HFFc6 (cell line): Measurements from ENCODE around the gene STX11. TPM values are rescaled to one million over a fixed set of nuclear protein-coding genes. Genes with fewer than 3 reads are reported as not detected.

ENCODE experiments used
- DNase-seq: peaks from one replicate; pipeline ENCODE4 v3.0.0-alpha.2; 2018
- H3K27ac Mint-ChIP-seq: 2 replicates; pipeline ENCODE4 v1.8.0; 2020; ENCODE audit warnings: mild to moderate bottlenecking, mixed read lengths
- H3K27me3 Mint-ChIP-seq: 2 replicates; pipeline ENCODE4 v1.8.0; 2021; ENCODE audit warnings: mild to moderate bottlenecking, moderate library complexity, mixed read lengths; ENCODE audit not compliant: insufficient read depth
- H3K36me3 Mint-ChIP-seq: 2 replicates; pipeline ENCODE4 v1.8.0; 2021; ENCODE audit warnings: low read depth, mixed read lengths
- H3K4me1 Mint-ChIP-seq: 2 replicates; pipeline ENCODE4 v1.8.0; 2020; ENCODE audit warnings: low read depth, mixed read lengths
- H3K4me3 Mint-ChIP-seq: 2 replicates; pipeline ENCODE4 v1.8.0; 2020; ENCODE audit warnings: mild to moderate bottlenecking, moderate library complexity, mixed read lengths
- H3K9me3 Mint-ChIP-seq: 2 replicates; pipeline ENCODE4 v1.8.0; 2020; ENCODE audit warnings: mild to moderate bottlenecking, mixed read lengths
- CTCF ChIP-seq: fragments of 200-600 bp; sonication (generic); IDR thresholded peaks from 2 replicates; pipeline ENCODE4 v1.5.0; 2021; ENCODE audit warnings: antibody characterized with exemption, mild to moderate bottlenecking
- total RNA-seq, 6 experiments: library from RNA; stranded (reverse); fragmentation: NEBNext Ultra II Directional; extraction: Animal tissue kit (Norgen Biotek cat#: 25700); gene quantifications; 2 replicates in 1 of 6; 3 replicates in 5 of 6; pipeline ENCODE4 v1.2.3, GENCODE V29; 2021

Gene STX11
- total RNA-seq, 6 experiments from 2014 or later = 0.30 to 0.53 (median 0.37) TPM

DNA sequence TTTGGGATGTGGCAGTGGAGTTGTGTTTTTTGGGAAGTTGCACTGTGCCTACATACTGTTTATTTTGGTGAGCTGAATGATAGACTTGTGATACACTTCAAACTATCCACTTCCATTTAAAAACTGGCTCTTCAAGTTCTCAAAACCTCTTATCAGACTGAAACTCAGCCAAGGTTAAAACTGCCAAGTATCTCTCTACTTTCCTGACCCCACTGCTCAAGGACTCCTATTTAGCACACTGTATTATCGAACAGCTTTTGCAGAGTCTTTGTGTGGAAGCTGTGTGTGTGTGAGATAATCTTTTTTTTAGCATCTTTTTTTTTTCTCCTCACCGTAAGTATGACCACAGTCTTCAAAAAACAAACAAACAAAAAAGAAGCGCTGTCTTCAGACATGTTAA is 21.1 kb downstream of the STX11 start:
- Mint-ChIP-seq H3K27ac (no peak overlapping the region), H3K9me3 (no peaks in the 10 kb centered on the region), H3K4me1 (no peaks in the 10 kb centered on the region), H3K27me3 (peaks cover 4% of the 10 kb centered on the region), H3K4me3 (no peak overlapping the region), H3K36me3 (no peaks in the 10 kb centered on the region; the same call in 1 of the 2 replicates)
- TF ChIP-seq CTCF = no peak
- no peak for DNase-seq

GRCh38 chr6:144174006-144174405 is 23.7 kb downstream of the STX11 start:
- H3K36me3 Mint-ChIP-seq = no peaks in the 10 kb centered on the region; the same call in 1 of the 2 replicates
- TF ChIP-seq CTCF = no peak

DNA sequence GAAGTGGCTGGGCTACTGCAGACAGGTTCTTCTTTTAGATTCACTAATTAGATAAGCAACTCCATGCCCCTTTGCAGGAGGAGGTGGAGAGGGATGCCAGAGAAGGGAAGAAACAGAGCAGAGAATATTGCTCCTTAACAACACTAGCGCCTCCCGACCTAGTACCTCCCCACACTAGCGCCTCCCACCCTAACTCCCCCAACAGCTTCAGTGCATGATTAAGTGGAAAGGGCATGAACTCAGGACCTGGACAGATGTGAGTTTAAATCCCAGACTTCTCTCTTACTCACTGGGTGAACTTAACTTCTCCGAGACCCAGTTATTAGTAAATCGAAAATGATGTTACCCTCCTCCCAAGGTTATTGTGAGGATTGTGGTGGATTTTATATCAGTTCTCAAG is 25.7 kb downstream of the STX11 start:
- no peaks in the 10 kb centered on the region; the same call in 1 of the 2 replicates for H3K36me3 Mint-ChIP-seq
- H3K4me3 Mint-ChIP-seq = no peak overlapping the region
- no peak for TF ChIP-seq CTCF
- no peaks in the 10 kb centered on the region for H3K4me1 Mint-ChIP-seq
- no peak overlapping the region for H3K27ac Mint-ChIP-seq
- H3K9me3 Mint-ChIP-seq = no peaks in the 10 kb centered on the region
- H3K27me3 Mint-ChIP-seq = peaks cover 8% of the 10 kb centered on the region
- no peak for DNase-seq

More at GRCh38 chr6:144174006-144174405, 23.7 kb downstream of the STX11 start:
- no peak overlapping the region for H3K4me3 Mint-ChIP-seq
- H3K27ac Mint-ChIP-seq = no peak overlapping the region
- peaks cover 8% of the 10 kb centered on the region for H3K27me3 Mint-ChIP-seq
- no peaks in the 10 kb centered on the region for H3K9me3 Mint-ChIP-seq
- no peaks in the 10 kb centered on the region for H3K4me1 Mint-ChIP-seq
- DNase-seq = no peak

DNA sequence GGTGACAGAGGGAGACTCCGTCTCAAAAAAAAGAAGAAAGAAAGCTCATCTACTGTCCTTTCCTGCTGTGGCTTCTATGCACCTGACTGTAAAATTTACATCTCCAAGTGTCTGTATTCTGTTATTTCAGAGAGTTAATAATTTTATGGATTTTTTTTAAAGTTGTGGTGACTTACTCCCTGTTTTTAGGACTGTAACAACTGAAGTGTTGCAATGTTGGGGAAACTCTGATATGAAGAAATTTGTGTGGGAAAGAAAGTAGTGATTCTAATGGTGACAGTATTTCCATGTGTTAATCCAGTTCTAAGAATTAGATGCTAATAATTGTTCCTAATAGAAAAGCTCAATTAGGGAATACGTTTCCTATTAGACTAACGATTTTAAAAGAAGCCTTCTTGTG is 27.4 kb downstream of the STX11 start:
- H3K27me3 Mint-ChIP-seq = peaks cover 9% of the 10 kb centered on the region
- H3K4me1 Mint-ChIP-seq = no peaks in the 10 kb centered on the region
- TF ChIP-seq CTCF = no peak
- no peaks in the 10 kb centered on the region for H3K9me3 Mint-ChIP-seq
- no peak overlapping the region for H3K27ac Mint-ChIP-seq
- DNase-seq = no peak
- no peak overlapping the region for H3K4me3 Mint-ChIP-seq
- H3K36me3 Mint-ChIP-seq = no peaks in the 10 kb centered on the region; the same call in 1 of the 2 replicates

GRCh38 chr6:144178323-144178722 is 28.0 kb downstream of the STX11 start:
- no peak overlapping the region for H3K4me3 Mint-ChIP-seq
- peaks cover 9% of the 10 kb centered on the region for H3K27me3 Mint-ChIP-seq
- TF ChIP-seq CTCF = no peak
- H3K4me1 Mint-ChIP-seq = no peaks in the 10 kb centered on the region
- H3K36me3 Mint-ChIP-seq = no peaks in the 10 kb centered on the region; the same call in 1 of the 2 replicates
- no peak for DNase-seq
- H3K27ac Mint-ChIP-seq = no peak overlapping the region
- H3K9me3 Mint-ChIP-seq = no peaks in the 10 kb centered on the region

GRCh38 chr6:144179237-144179636 is 28.9 kb downstream of the STX11 start:
- Mint-ChIP-seq H3K36me3 (no peaks in the 10 kb centered on the region), H3K4me1 (no peaks in the 10 kb centered on the region), H3K9me3 (no peaks in the 10 kb centered on the region), H3K27ac (no peak overlapping the region), H3K4me3 (no peak overlapping the region), H3K27me3 (peaks cover 9% of the 10 kb centered on the region)
- no peak for DNase-seq
- TF ChIP-seq CTCF = no peak
